ENCODE results near the gene OR5K2.
A peak's percentile ranks its signal among the peaks of the same experiment; 100 is the strongest.

- peak; percentile 65 for TF ChIP-seq POLR2A (IDR thresholded peaks at IDR 0.05; ENCODE audit: low read depth)
- TF ChIP-seq, protein P1, sequence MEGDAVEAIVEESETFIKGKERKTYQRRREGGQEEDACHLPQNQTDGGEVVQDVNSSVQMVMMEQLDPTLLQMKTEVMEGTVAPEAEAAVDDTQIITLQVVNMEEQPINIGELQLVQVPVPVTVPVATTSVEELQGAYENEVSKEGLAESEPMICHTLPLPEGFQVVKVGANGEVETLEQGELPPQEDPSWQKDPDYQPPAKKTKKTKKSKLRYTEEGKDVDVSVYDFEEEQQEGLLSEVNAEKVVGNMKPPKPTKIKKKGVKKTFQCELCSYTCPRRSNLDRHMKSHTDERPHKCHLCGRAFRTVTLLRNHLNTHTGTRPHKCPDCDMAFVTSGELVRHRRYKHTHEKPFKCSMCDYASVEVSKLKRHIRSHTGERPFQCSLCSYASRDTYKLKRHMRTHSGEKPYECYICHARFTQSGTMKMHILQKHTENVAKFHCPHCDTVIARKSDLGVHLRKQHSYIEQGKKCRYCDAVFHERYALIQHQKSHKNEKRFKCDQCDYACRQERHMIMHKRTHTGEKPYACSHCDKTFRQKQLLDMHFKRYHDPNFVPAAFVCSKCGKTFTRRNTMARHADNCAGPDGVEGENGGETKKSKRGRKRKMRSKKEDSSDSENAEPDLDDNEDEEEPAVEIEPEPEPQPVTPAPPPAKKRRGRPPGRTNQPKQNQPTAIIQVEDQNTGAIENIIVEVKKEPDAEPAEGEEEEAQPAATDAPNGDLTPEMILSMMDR (IDR thresholded peaks at IDR 0.05) = no peak
- no peak for TF ChIP-seq EP300 (IDR thresholded peaks at IDR 0.05)
Observed at GRCh38 chr3:98522544-98523281, 25.2 kb downstream of the OR5K2 start, which contains the start of gene CLDND1.
